MCF 10A (cell line): ENCODE results near the gene NLRC3. TPM values are rescaled to one million over a fixed set of nuclear protein-coding genes. Genes with fewer than 3 reads are reported as not detected.

Experiments
- Bru-seq: library from RNA; stranded (reverse); fragments of 400-500 nt; gene quantifications from one replicate; lab custom pipeline; 2021; lab: Mats Ljungman, UMichigan
- BruChase-seq, 2 experiments: library from RNA; stranded (reverse); fragments of 400-500 nt; gene quantifications; one replicate each; lab custom pipeline; 2021; lab: Mats Ljungman, UMichigan
- BruUV-seq: library from RNA; stranded (reverse); fragments of 400-500 nt; replicated peaks from 2 replicates; lab custom pipeline; 2021; lab: Mats Ljungman, UMichigan
- CTCF ChIA-PET: fragments of 300-600 bp; sonication (Branson Sonifier 250); formaldehyde crosslinking; extraction: SDS; loops from one replicate; lab custom pipeline; 2021; ENCODE audit warnings: antibody characterized with exemption, inconsistent platforms; lab: Yijun Ruan, JAX
- POLR2A ChIA-PET: fragments of 300-600, 350-650 bp; sonication (Branson Sonifier 250); formaldehyde crosslinking; extraction: SDS; loops from one replicate; lab custom pipeline; 2020; ENCODE audit warnings: antibody characterized with exemption, inconsistent platforms; lab: Yijun Ruan, JAX
- DNase-seq: peaks from one replicate; pipeline ENCODE4 v3.0.0-alpha.2; 2018; ENCODE audit not compliant: unreplicated experiment
- H3K27ac Mint-ChIP-seq: one replicate; pipeline ENCODE4 v1.8.0; 2022; ENCODE audit warnings: mild to moderate bottlenecking, low read depth, mixed read lengths; ENCODE audit not compliant: unreplicated experiment
- H3K27me3 Mint-ChIP-seq: one replicate; pipeline ENCODE4 v1.8.0; 2022; ENCODE audit warnings: mixed read lengths; ENCODE audit not compliant: insufficient read depth, unreplicated experiment
- H3K36me3 Mint-ChIP-seq: one replicate; pipeline ENCODE4 v1.8.0; 2022; ENCODE audit warnings: mild to moderate bottlenecking, moderate library complexity, mixed read lengths; ENCODE audit not compliant: insufficient read depth, unreplicated experiment
- H3K4me1 Mint-ChIP-seq: one replicate; pipeline ENCODE4 v1.8.0; 2022; ENCODE audit warnings: mixed read lengths; ENCODE audit not compliant: insufficient read depth, unreplicated experiment
- H3K4me3 Mint-ChIP-seq: one replicate; pipeline ENCODE4 v1.8.0; 2022; ENCODE audit warnings: mild to moderate bottlenecking, moderate library complexity, mixed read lengths; ENCODE audit not compliant: unreplicated experiment
- H3K9me3 Mint-ChIP-seq: one replicate; pipeline ENCODE4 v1.8.0; 2022; ENCODE audit warnings: mixed read lengths; ENCODE audit not compliant: unreplicated experiment
- intact Hi-C: fragments of 100-400 bp; cut with micrococcal nuclease; formaldehyde crosslinking; loops from 2 replicates; pipeline ENCODE4 v1.14.1; 2022
- long read RNA-seq: library from polyadenylated mRNA; stranded (forward); transcript quantifications from one replicate; pipeline ENCODE4 v2.0.0, GENCODE V29; 2022
- total RNA-seq: library from RNA; stranded (reverse); gene quantifications from 2 replicates; pipeline ENCODE4 v1.2.3, GENCODE V29; 2022
- TF ChIP-seq, protein P1 (sequence below): fragments of 200-600 bp; IDR thresholded peaks from one replicate; pipeline ENCODE4 v1.8.0; 2022; ENCODE audit warnings: antibody characterized with exemption, mild to moderate bottlenecking; ENCODE audit not compliant: unreplicated experiment

NLRC3 gene, protein sequence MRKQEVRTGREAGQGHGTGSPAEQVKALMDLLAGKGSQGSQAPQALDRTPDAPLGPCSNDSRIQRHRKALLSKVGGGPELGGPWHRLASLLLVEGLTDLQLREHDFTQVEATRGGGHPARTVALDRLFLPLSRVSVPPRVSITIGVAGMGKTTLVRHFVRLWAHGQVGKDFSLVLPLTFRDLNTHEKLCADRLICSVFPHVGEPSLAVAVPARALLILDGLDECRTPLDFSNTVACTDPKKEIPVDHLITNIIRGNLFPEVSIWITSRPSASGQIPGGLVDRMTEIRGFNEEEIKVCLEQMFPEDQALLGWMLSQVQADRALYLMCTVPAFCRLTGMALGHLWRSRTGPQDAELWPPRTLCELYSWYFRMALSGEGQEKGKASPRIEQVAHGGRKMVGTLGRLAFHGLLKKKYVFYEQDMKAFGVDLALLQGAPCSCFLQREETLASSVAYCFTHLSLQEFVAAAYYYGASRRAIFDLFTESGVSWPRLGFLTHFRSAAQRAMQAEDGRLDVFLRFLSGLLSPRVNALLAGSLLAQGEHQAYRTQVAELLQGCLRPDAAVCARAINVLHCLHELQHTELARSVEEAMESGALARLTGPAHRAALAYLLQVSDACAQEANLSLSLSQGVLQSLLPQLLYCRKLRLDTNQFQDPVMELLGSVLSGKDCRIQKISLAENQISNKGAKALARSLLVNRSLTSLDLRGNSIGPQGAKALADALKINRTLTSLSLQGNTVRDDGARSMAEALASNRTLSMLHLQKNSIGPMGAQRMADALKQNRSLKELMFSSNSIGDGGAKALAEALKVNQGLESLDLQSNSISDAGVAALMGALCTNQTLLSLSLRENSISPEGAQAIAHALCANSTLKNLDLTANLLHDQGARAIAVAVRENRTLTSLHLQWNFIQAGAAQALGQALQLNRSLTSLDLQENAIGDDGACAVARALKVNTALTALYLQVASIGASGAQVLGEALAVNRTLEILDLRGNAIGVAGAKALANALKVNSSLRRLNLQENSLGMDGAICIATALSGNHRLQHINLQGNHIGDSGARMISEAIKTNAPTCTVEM
- total RNA-seq = not detected in 2 replicates
- Bru-seq, nascent RNA = percentile 7 among the genes with signal in this experiment
- BruChase-seq, experiment 1, labeled RNA remaining after a 6-hour chase = percentile 23 among the genes with signal in this experiment
- percentile 14 among the genes with signal in this experiment for BruChase-seq, experiment 2, labeled RNA remaining after a 2-hour chase
- long read RNA-seq = 0 reads

DNA sequence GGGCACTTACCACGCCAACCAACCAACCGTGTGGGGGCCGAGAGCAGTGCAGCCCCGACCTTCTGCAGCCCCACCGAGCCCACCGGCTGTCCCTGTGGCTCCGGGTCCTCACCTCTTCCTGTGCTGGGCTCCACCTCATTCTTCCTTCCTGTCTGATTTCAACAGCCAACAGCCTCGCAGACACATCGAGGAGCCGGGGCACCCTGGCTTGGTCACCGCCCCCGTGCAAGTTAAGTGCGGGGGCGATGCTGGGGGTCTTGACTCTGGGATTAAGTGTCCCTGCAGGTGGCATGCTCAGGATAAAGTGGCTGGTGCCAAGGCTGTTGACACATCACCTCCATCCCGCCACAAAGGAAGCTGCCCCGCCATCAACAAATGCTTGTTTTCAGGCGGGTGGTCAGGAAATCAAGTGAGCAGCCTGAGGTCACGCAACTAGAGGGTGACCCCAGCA is at the start of gene NLRC3:
NLRC3 (minus strand) TSS at position 102 of the 451 bp plus-strand sequence. CDS start 12,367 bp downstream, outside the sequence.
- DNase-seq = no peak
- Mint-ChIP-seq H3K4me3 (no peak within 1 kb of the TSS), H3K9me3 (no peaks in the 10 kb centered on the region), H3K4me1 (no peaks in the 10 kb centered on the region), H3K27me3 (no peaks in the 10 kb centered on the region), H3K27ac (no peak within 1 kb of the TSS), H3K36me3 (peaks cover 7% of the 10 kb centered on the region)
- ChIA-PET POLR2A (interaction anchor here (0.7 kb wide), 1 partner anchor 12 kb away, joined by 6 read pairs; no protein-coding TSS in a partner anchor), CTCF (no interaction called here)
- intact Hi-C loops = no loop called here
- TF ChIP-seq, protein P1, sequence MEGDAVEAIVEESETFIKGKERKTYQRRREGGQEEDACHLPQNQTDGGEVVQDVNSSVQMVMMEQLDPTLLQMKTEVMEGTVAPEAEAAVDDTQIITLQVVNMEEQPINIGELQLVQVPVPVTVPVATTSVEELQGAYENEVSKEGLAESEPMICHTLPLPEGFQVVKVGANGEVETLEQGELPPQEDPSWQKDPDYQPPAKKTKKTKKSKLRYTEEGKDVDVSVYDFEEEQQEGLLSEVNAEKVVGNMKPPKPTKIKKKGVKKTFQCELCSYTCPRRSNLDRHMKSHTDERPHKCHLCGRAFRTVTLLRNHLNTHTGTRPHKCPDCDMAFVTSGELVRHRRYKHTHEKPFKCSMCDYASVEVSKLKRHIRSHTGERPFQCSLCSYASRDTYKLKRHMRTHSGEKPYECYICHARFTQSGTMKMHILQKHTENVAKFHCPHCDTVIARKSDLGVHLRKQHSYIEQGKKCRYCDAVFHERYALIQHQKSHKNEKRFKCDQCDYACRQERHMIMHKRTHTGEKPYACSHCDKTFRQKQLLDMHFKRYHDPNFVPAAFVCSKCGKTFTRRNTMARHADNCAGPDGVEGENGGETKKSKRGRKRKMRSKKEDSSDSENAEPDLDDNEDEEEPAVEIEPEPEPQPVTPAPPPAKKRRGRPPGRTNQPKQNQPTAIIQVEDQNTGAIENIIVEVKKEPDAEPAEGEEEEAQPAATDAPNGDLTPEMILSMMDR = no peak
- no TSS peak for BruUV-seq

DNA sequence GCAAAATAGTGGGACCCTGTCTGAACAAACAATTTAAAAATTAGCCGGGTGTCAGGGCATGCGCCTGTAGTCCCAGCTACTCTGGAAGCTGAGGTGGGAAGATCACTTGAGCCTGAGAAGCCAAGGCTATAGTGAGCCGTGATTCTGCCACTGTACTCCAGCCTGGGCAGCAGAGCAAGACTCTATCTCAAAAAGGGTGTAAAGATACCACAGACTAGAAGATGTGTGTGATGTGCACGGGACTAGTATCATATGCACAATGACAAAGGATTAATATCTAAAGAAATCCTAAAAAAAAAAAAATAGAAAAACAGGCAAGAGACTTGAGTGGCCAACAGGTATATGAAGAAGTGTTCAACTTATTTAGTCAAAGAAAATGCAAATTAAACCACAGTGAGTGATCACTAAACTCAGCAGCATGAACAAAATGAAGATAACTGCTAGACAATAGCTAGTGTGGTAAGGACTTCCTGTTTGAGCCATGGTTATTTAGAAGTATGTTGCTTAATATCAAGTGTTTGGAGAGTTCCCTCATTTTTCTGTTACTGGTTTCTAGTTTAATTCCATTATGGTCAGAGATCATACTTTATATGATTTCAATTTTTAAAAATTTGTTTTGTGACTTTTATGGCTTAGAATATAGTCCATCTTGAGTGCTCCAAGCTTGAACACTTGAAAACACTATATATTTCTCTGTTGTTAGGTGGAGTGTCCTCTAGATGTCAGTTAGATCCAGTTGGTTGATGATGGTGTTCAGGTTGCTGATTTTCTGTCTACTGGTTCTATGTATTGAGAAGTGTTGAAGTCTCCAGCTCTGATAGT is 48.9 kb upstream of the NLRC3 start:
- H3K4me1 Mint-ChIP-seq = no peaks in the 10 kb centered on the region
- no peaks in the 10 kb centered on the region for H3K36me3 Mint-ChIP-seq
- no peak for DNase-seq
- H3K4me3 Mint-ChIP-seq = no peak overlapping the region
- H3K27me3 Mint-ChIP-seq = no peaks in the 10 kb centered on the region
- intact Hi-C loops = no loop called here
- POLR2A ChIA-PET = interaction anchor here (0.8 kb wide), 1 partner anchor 12 kb away, joined by 3 read pairs; no protein-coding TSS in a partner anchor
- TF ChIP-seq, protein P1 = no peak
- no peak overlapping the region for H3K27ac Mint-ChIP-seq
- no TSS peak for BruUV-seq
- CTCF ChIA-PET = no interaction called here
- no peaks in the 10 kb centered on the region for H3K9me3 Mint-ChIP-seq

DNA sequence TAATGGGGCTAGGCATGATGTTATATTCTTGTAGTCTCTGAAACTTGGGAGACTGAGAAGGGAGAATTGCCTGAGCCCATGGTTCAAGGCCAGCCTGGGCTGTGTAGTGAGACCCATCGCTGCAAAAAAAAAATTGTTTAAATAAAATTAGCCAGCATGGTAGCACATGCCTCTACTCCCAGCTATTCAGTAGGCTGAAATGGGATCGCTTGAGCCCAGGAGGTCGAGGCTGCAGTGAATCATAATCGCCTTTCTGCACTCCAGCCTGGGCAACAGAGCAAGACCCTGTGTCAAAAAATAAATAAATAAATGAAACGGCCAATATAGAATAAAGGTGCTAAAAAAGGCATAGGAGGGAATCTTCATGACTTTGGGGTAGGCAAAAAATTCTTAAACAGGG is 48.1 kb upstream of the NLRC3 start:
- Mint-ChIP-seq H3K27me3 (no peaks in the 10 kb centered on the region), H3K4me1 (no peaks in the 10 kb centered on the region), H3K4me3 (no peak overlapping the region), H3K9me3 (no peaks in the 10 kb centered on the region), H3K27ac (no peak overlapping the region), H3K36me3 (no peaks in the 10 kb centered on the region)
- TF ChIP-seq, protein P1 = no peak
- no peak for DNase-seq
- intact Hi-C loops = no loop called here
- ChIA-PET CTCF (no interaction called here), POLR2A (no interaction called here)
- no TSS peak for BruUV-seq
